Ovary (tissue), 9 donors: ENCODE data around the gene SLC19A1. TPM values are rescaled to one million over a fixed set of nuclear protein-coding genes. Genes with fewer than 3 reads are reported as not detected.

Source experiments
- DNase-seq, 5 donors: peaks; one replicate each; pipeline ENCODE4 v3.0.0-alpha.2; 2019 to 2020
- H3K27ac ChIP-seq, 2 donors: fragments of 200-600 bp; one replicate each; pipeline versions ENCODE4 v1.5.1 to v1.8.0; 2019 to 2022
- H3K27me3 ChIP-seq: fragments of 200-600 bp; one replicate; pipeline ENCODE4 v1.8.0; 2022
- H3K36me3 ChIP-seq: fragments of 200-600 bp; sonication (generic); one replicate; pipeline ENCODE4 v1.5.1; 2019
- H3K4me1 ChIP-seq: one replicate; pipeline ENCODE4 v1.8.1; 2013; ENCODE audit warnings: mild to moderate bottlenecking, moderate library complexity; ENCODE audit not compliant: insufficient read depth
- H3K4me3 ChIP-seq: fragments of 200-600 bp; sonication (generic); one replicate; pipeline ENCODE4 v1.5.1; 2017
- H3K9me3 ChIP-seq, 2 donors: fragments of 200-600 bp in 1 of 2; sonication (generic) in 1 of 2; one replicate each; pipeline versions ENCODE4 v1.5.1 to v1.8.1; 2013 to 2019; ENCODE audit warnings: mild to moderate bottlenecking in 1 of 2, moderate library complexity in 1 of 2
- EP300 ChIP-seq: sonication (generic); formaldehyde crosslinking; IDR thresholded peaks from one replicate; pipeline ENCODE4 v1.6.1; 2017; ENCODE audit warnings: antibody characterized with exemption
- POLR2A ChIP-seq: fragments of 450-650 bp; IDR thresholded peaks from one replicate; pipeline ENCODE4 v1.6.1; 2017; ENCODE audit warnings: antibody characterized with exemption, mild to moderate bottlenecking, moderate library complexity
- WGBS, 3 donors: extraction: QIAGEN DNeasy Blood & Tissue Kit in 1 of 3; methylation state at CpG; one replicate each; pipeline versions ENCODE4 v1.1.5 to v1.1.7; 2013 to 2017; 5-methylcytosine and 5-hydroxymethylcytosine counted together
- intact Hi-C, 4 donors: fragments of 100-400 bp; cut with DNase I; formaldehyde crosslinking; loops; one replicate each; pipeline versions ENCODE4 v1.11.0 to v1.15.1; 2022 to 2023
- polyA plus RNA-seq, 2 donors: library from polyadenylated mRNA; stranded (reverse); fragments of 200-250 nt in 1 of 2; fragments of 350-450 nt in 1 of 2; fragmentation: Illumina TruSeq in 1 of 2; extraction: RNeasy Lipid Tissue Mini Kit (QIAGEN cat#74804) in 1 of 2; gene quantifications; one replicate each; pipeline ENCODE4 v1.2.3, GENCODE V29; 2013 to 2014
- total RNA-seq, 7 donors: library from RNA; depleted of rRNA in 2 of 7; stranded (reverse); fragments of >200 nt in 2 of 7; fragmentation: NEBNext Ultra II Directional in 3 of 7; extraction: Animal tissue kit (Norgen Biotek cat#: 25700) in 3 of 7; gene quantifications; one replicate each; pipeline versions ENCODE4 v1.1.0 to v1.2.4, GENCODE V29; 2016 to 2023
- TF ChIP-seq, protein P1 (sequence below), 3 donors: fragments of 450-650 bp in 2 of 3; fragments of 200-600 bp in 1 of 3; IDR thresholded peaks; one replicate each; pipeline versions ENCODE4 v1.5.1 to v1.8.0; 2016 to 2022; ENCODE audit warnings: antibody characterized with exemption in 3 of 3, mild to moderate bottlenecking in 1 of 3
- donor health status: DM: no; HTN: no; CAD: no; lungs with moderate emphysema.
- donor health status: DM: no; HTN: no; CAD: no.
- donor health status: Bipolar disorder and iron deficiency.
- donor health status: DM: yes; HTN: yes; CAD: no.
- donor health status: DM: no; HTN: no; CAD: no.
- donor health status: DM: yes; HTN: yes; CAD: no.

SLC19A1 gene
- total and polyA plus RNA-seq, 9 donors, result 0.88 to 18.2 (median 8.1) TPM

DNA sequence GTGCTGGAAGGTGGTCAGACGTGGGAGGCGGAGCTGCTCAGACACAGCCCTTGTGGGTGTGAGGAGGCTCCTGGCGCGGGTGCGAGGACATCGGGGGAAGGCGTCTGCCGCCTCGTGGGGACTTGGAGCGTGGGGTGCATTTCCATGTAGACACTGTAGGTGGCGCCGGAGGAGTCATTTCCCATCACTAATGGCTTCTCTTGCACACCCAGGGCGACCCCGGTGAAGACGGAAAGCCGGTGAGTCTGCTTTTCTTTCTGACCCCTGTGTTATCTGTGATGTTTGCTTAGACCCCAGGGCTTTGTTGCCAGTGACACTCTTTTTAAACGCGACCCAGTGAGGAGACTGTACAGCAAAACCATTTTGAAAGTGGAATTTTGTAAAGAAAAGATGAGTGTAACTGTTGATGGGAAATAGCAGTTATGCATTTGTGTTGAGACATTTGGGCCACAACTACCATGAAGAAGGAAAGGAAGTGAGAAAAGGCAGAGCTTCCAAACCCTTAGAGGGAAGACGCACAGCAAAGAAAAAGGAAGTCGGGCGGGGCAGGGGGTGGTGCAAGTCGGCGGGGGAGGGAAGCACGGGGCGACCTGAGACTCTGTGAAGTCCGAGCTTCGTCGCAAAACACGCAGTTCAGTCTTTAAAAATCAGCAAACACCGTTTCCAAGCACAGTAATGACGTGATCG is 64.0 kb downstream of the SLC19A1 start:
- Histone ChIP-seq H3K27me3 (no peaks in the 10 kb centered on the region), H3K4me3 (no peak overlapping the region), H3K36me3 (no peaks in the 10 kb centered on the region), H3K27ac (peak overlapping the region in 1 of 2 donors; percentile 56), H3K9me3 (no peaks in the 10 kb centered on the region), H3K4me1 (peaks cover 2% of the 10 kb centered on the region)
- WGBS, 3 donors, result 38 to 42% (median 42%) methylated on average over 32 of the region's 32 CpGs
- TF ChIP-seq EP300, result no peak
- no peak for TF ChIP-seq POLR2A
- TF ChIP-seq, protein P1, sequence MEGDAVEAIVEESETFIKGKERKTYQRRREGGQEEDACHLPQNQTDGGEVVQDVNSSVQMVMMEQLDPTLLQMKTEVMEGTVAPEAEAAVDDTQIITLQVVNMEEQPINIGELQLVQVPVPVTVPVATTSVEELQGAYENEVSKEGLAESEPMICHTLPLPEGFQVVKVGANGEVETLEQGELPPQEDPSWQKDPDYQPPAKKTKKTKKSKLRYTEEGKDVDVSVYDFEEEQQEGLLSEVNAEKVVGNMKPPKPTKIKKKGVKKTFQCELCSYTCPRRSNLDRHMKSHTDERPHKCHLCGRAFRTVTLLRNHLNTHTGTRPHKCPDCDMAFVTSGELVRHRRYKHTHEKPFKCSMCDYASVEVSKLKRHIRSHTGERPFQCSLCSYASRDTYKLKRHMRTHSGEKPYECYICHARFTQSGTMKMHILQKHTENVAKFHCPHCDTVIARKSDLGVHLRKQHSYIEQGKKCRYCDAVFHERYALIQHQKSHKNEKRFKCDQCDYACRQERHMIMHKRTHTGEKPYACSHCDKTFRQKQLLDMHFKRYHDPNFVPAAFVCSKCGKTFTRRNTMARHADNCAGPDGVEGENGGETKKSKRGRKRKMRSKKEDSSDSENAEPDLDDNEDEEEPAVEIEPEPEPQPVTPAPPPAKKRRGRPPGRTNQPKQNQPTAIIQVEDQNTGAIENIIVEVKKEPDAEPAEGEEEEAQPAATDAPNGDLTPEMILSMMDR (IDR thresholded peaks at IDR 0.05), result peak; percentile 29 to 73 (median 63)
- intact Hi-C loops, result loop anchor here in 1 of 4 donors (10.0 kb wide), 1 partner anchor 347 kb away; no protein-coding TSS in a partner anchor
- DNase-seq, result peak in 3 of 5 donors; percentile 74 to 80 (median 75)

GRCh38 chr21:45477176-45478114 is 64.8 kb downstream of the SLC19A1 start:
- Histone ChIP-seq H3K36me3 (no peaks in the 10 kb centered on the region), H3K4me3 (no peak overlapping the region)
- WGBS, 3 donors, result 65 to 67% (median 66%) methylated on average over 42 to 44 of the region's 44 CpGs

GRCh38 chr21:45476582-45476981 is 65.7 kb downstream of the SLC19A1 start:
- no peaks in the 10 kb centered on the region for H3K36me3 ChIP-seq
- TF ChIP-seq POLR2A (no peak), EP300 (no peak)
- TF ChIP-seq, protein P1 (IDR thresholded peaks at IDR 0.05), result no peak
- intact Hi-C loops, result loop anchor here in 1 of 4 donors (10.0 kb wide), 1 partner anchor 348 kb away; no protein-coding TSS in a partner anchor

More at GRCh38 chr21:45477176-45478114, 64.8 kb downstream of the SLC19A1 start:
- intact Hi-C loops, result loop anchor here in 1 of 4 donors (10.0 kb wide), 1 partner anchor 347 kb away; no protein-coding TSS in a partner anchor
- DNase-seq, result no peak
- Histone ChIP-seq H3K4me1 (peaks cover 9% of the 10 kb centered on the region), H3K27ac (peak overlapping the region in 1 of 2 donors; percentile 56), H3K27me3 (no peaks in the 10 kb centered on the region), H3K9me3 (no peaks in the 10 kb centered on the region)
- TF ChIP-seq POLR2A, result no peak

GRCh38 chr21:45475797-45476570 is 66.3 kb downstream of the SLC19A1 start:
- no peak overlapping the region for H3K4me3 ChIP-seq
- DNase-seq, result no peak
- intact Hi-C loops, result loop anchor here in 1 of 4 donors (10.0 kb wide), 1 partner anchor 349 kb away; no protein-coding TSS in a partner anchor
- no peaks in the 10 kb centered on the region for H3K27me3 ChIP-seq
- no peak overlapping the region for H3K27ac ChIP-seq
- H3K36me3 ChIP-seq, result no peaks in the 10 kb centered on the region
- H3K9me3 ChIP-seq, result no peaks in the 10 kb centered on the region
- peaks cover 12% of the 10 kb centered on the region for H3K4me1 ChIP-seq
- WGBS, 3 donors, result 88 to 93% (median 89%) methylated on average over 53 of the region's 53 CpGs
- TF ChIP-seq, protein P1 (IDR thresholded peaks at IDR 0.05), result no peak
- TF ChIP-seq EP300, result no peak
- TF ChIP-seq POLR2A, result no peak

More at GRCh38 chr21:45476582-45476981, 65.7 kb downstream of the SLC19A1 start:
- no peak for DNase-seq
- WGBS, 3 donors, result 91 to 94% (median 91%) methylated on average over 6 of the region's 6 CpGs
- peaks cover 11% of the 10 kb centered on the region for H3K4me1 ChIP-seq
- H3K4me3 ChIP-seq, result no peak overlapping the region
- no peaks in the 10 kb centered on the region for H3K9me3 ChIP-seq
- no peak overlapping the region for H3K27ac ChIP-seq
- no peaks in the 10 kb centered on the region for H3K27me3 ChIP-seq
